DND-41 (cell line): ENCODE measurements around the gene FBXO21.

Experiments
- ATAC-seq: fragments of 200-7000 bp; cut with Tn5 transposase; 3 replicates; pipeline ENCODE4 v1.9.1; 2021; ENCODE audit warnings: low read depth; ENCODE audit not compliant: insufficient read depth
- DNase-seq: peaks from one replicate; pipeline ENCODE4 v3.0.0-alpha.2; 2020
- H2AFZ ChIP-seq: 2 replicates; pipeline ENCODE4 v1.6.0; 2012; ENCODE audit warnings: low read depth, low read length
- H3K27ac ChIP-seq: 2 replicates; pipeline ENCODE4 v1.5.1; 2012; ENCODE audit warnings: low read length, inconsistent platforms
- H3K27me3 ChIP-seq: fragments of 200-600 bp; sonication (generic); 2 replicates; pipeline ENCODE4 v1.6.0; 2012; ENCODE audit warnings: low read length, mild to moderate bottlenecking, inconsistent platforms; ENCODE audit not compliant: insufficient read depth, poor library complexity
- H3K36me3 ChIP-seq: 2 replicates; pipeline ENCODE4 v1.5.1; 2012; ENCODE audit warnings: low read length, inconsistent platforms; ENCODE audit not compliant: insufficient read depth
- H3K4me1 ChIP-seq: 2 replicates; pipeline ENCODE4 v1.5.1; 2012; ENCODE audit warnings: mild to moderate bottlenecking, low read length; ENCODE audit not compliant: insufficient read depth
- H3K4me2 ChIP-seq: 2 replicates; pipeline ENCODE4 v1.6.0; 2012; ENCODE audit warnings: mild to moderate bottlenecking, moderate library complexity, low read length, inconsistent platforms; ENCODE audit not compliant: insufficient read depth
- H3K4me3 ChIP-seq, 2 experiments: fragments of 200-600 bp in 1 of 2; shearing (Covaris generic) in 1 of 2; 2 replicates each; pipeline ENCODE4 v1.5.1; 2012 to 2016; ENCODE audit warnings: inconsistent platforms in 2 of 2, low read length in 2 of 2, mild to moderate bottlenecking in 2 of 2, low read depth in 1 of 2, moderate library complexity in 1 of 2
- H3K79me2 ChIP-seq: 2 replicates; pipeline ENCODE4 v1.6.0; 2012; ENCODE audit warnings: low read length, inconsistent platforms; ENCODE audit not compliant: insufficient read depth
- H3K9ac ChIP-seq: 2 replicates; pipeline ENCODE4 v1.6.0; 2012; ENCODE audit warnings: low read depth, mild to moderate bottlenecking, inconsistent platforms, low read length, moderate library complexity
- H3K9me3 ChIP-seq: 2 replicates; pipeline ENCODE4 v1.5.1; 2012; ENCODE audit warnings: low read length, moderate library complexity, mild to moderate bottlenecking, inconsistent platforms; ENCODE audit not compliant: insufficient read depth, severe bottlenecking
- H4K20me1 ChIP-seq: 2 replicates; pipeline ENCODE4 v1.6.0; 2012; ENCODE audit warnings: low read length; ENCODE audit not compliant: insufficient read depth
- EZH2 ChIP-seq: IDR thresholded peaks from 3 replicates; pipeline ENCODE4 v1.6.1; 2012; ENCODE audit warnings: borderline replicate concordance, low read depth, mild to moderate bottlenecking, moderate library complexity, low read length, inconsistent platforms; ENCODE audit not compliant: severe bottlenecking
- TF ChIP-seq, protein P1 (sequence below): IDR thresholded peaks from 2 replicates; pipeline ENCODE4 v1.5.1; 2012; ENCODE audit warnings: borderline replicate concordance, low read length, moderate library complexity, mild to moderate bottlenecking; ENCODE audit not compliant: poor library complexity, severe bottlenecking; ENCODE audit errors: extremely low read depth

Gene FBXO21

DNA sequence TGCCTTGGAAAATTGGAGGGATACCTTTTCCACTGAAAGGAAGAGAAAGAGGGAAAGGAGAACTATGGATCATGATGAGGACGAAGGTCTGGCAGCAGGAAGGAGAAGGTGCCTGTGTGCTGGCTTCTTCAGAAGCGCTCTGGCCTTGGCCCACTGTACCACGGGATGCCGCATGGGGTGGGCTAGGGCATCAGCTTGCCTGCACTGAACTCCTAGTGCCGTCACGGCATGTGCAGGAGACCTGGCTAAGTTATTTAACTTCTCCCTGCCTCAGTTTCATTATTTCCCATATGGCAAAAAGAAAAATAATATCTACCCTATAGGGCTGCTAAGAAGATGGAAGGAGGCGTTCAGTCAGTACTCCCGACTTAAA is 28.1 kb downstream of the FBXO21 start:
- Histone ChIP-seq H3K79me2 (no peaks in the 10 kb centered on the region), H3K4me1 (no peaks in the 10 kb centered on the region), H3K9ac (no peak overlapping the region), H3K27ac (no peak overlapping the region), H3K27me3 (no peaks in the 10 kb centered on the region), H3K9me3 (no peaks in the 10 kb centered on the region), H3K36me3 (peaks cover 99% of the 10 kb centered on the region), H3K4me2 (no peak overlapping the region), H4K20me1 (no peaks in the 10 kb centered on the region), H2AFZ (no peak overlapping the region), H3K4me3 (no peak overlapping the region)
- TF ChIP-seq, protein P1, sequence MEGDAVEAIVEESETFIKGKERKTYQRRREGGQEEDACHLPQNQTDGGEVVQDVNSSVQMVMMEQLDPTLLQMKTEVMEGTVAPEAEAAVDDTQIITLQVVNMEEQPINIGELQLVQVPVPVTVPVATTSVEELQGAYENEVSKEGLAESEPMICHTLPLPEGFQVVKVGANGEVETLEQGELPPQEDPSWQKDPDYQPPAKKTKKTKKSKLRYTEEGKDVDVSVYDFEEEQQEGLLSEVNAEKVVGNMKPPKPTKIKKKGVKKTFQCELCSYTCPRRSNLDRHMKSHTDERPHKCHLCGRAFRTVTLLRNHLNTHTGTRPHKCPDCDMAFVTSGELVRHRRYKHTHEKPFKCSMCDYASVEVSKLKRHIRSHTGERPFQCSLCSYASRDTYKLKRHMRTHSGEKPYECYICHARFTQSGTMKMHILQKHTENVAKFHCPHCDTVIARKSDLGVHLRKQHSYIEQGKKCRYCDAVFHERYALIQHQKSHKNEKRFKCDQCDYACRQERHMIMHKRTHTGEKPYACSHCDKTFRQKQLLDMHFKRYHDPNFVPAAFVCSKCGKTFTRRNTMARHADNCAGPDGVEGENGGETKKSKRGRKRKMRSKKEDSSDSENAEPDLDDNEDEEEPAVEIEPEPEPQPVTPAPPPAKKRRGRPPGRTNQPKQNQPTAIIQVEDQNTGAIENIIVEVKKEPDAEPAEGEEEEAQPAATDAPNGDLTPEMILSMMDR: no peak
- no peak for TF ChIP-seq EZH2
- ATAC-seq (no peak), DNase-seq (no peak)

DNA sequence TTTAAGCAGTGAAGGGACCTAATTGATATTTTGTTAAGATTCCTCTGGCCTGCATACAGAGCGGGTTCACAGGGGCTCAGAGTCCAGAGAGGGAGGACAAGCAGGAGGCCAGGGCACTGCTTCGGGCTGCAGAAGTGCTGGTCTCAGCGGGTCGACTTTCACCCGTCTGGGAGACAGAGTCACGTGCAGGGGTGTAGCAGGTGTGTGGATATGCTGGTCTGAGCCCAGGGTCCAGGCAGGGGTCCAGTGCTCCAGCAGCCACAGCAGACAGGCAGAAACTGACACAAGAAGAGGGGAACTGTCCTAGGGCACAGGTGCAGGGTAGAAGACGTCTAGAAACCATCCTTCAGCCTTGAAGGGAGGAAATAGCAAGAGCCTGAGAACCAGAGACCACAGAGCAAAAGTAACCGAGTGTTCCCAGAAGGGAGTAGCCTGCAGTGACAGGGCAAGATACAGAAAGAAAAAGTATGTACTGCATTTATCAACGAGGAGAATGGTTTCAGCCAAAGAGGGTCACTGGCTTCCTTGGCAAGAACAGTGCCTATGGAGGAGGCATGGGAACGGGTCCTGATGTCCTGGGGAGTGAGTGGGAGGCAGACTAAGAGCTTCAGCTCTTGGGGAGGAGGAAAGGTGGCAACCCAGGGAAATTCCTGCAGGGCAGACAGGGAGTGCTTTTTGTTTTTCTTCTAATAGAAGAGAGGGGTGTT is 28.7 kb downstream of the FBXO21 start:
- Histone ChIP-seq H4K20me1 (no peaks in the 10 kb centered on the region), H2AFZ (no peak overlapping the region), H3K9ac (no peak overlapping the region), H3K4me3 (no peak overlapping the region), H3K27me3 (no peaks in the 10 kb centered on the region), H3K36me3 (peaks cover 98% of the 10 kb centered on the region), H3K9me3 (no peaks in the 10 kb centered on the region), H3K4me2 (no peak overlapping the region), H3K27ac (no peak overlapping the region), H3K4me1 (no peaks in the 10 kb centered on the region), H3K79me2 (no peaks in the 10 kb centered on the region)
- TF ChIP-seq, protein P1: no peak
- no peak for TF ChIP-seq EZH2
- ATAC-seq (no peak), DNase-seq (no peak)

DNA sequence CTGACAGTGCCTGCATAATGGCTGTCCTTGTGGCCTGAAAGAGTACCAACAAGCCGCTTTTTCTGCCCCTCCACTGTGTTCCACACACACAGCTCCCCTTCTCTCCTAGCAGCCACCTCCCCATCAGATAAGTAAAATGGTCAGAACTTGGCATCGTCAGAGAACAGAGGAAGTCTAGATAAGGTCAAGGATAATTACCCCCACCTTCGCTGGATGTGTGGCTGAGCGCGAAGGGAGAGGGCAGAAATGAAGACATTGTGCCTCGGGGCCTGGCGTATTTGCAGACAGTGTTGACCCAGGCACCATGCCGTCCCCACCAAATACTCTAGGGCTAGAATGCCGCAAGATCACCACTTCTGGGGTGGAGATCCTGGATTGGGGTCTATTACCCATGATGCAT is 30.6 kb downstream of the FBXO21 start:
- Histone ChIP-seq H3K4me1 (peaks cover 8% of the 10 kb centered on the region; the same call in 1 of the 2 replicates), H4K20me1 (no peaks in the 10 kb centered on the region), H3K36me3 (peaks cover 99% of the 10 kb centered on the region)

More for the DNA sequence above, 30.6 kb downstream of the FBXO21 start:
- no peaks in the 10 kb centered on the region for H3K9me3 ChIP-seq
- H3K9ac ChIP-seq: no peak overlapping the region
- H3K4me2 ChIP-seq: no peak overlapping the region
- H3K27ac ChIP-seq: no peak overlapping the region
- H3K79me2 ChIP-seq: no peaks in the 10 kb centered on the region; the same call in 1 of the 2 replicates
- no peak overlapping the region for H3K4me3 ChIP-seq
- DNase-seq: no peak
- TF ChIP-seq, protein P1: no peak
- TF ChIP-seq EZH2: no peak
- no peaks in the 10 kb centered on the region for H3K27me3 ChIP-seq
- ATAC-seq: no peak
- H2AFZ ChIP-seq: no peak overlapping the region
